ENCODE measurements around the gene MAN1C1. TPM values are rescaled to one million over a fixed set of nuclear protein-coding genes. Genes with fewer than 3 reads are reported as not detected.

Gene MAN1C1
- total RNA-seq (2011; cell fraction: chromatin; rRNA removed; ENCODE audit: low replicate concordance) = 0.19 TPM in 1 of 2 replicates, not detected in the other
- 0.13 and 0.50 TPM in 2 replicates for total RNA-seq (2011; cell fraction: nucleolus; rRNA removed)
- total RNA-seq (2011; cell fraction: nucleoplasm; rRNA removed) = 0.22 and 0.46 TPM in 2 replicates
- total RNA-seq (2014; rRNA removed) (not detected in 2 replicates), total RNA-seq (2014; rRNA removed; fragmentation: Illumina TruSeq; extraction: Trizol) (0.15 TPM in 1 of 2 replicates, not detected in the other), total RNA-seq (2015; rRNA removed; fragmentation: Illumina TruSeq; extraction: Trizol) (0.18 TPM in 1 of 2 replicates, not detected in the other), total RNA-seq (2021) (0.22 and 0.44 TPM in 2 replicates), polyA plus RNA-seq (2011; rRNA removed) (0.06 and 0.11 TPM in 2 replicates), polyA plus RNA-seq (2014; fragmentation: Illumina TruSeq; extraction: Trizol) (0.04 and 0.29 TPM in 2 replicates), polyA plus RNA-seq (2014; fragmentation: Nextera tagmentation; extraction: Ambion mirVana) (not detected), polyA plus RNA-seq (2014; rRNA removed) (0.04 TPM in 1 of 2 replicates, not detected in the other), polyA minus RNA-seq (2011; rRNA and poly(A)+ RNA removed) (0.18 TPM in 1 of 2 replicates, not detected in the other), Bru-seq, nascent RNA (percentile 17 among the genes with signal in this experiment), BruChase-seq, experiment 1, labeled RNA remaining after a 2-hour chase (percentile 12 among the genes with signal in this experiment), BruChase-seq, experiment 2, labeled RNA remaining after a 6-hour chase (percentile 10 among the genes with signal in this experiment)
- 0.07 TPM in 2 replicates for polyA plus RNA-seq (2011; cell fraction: cytosol; rRNA removed)
- polyA plus RNA-seq (2011; cell fraction: nucleus; rRNA removed) = 0.07 and 0.25 TPM in 2 replicates
- polyA plus RNA-seq (2012) = 0.07 and 0.53 TPM in 2 replicates
- polyA minus RNA-seq (2011; cell fraction: cytosol; rRNA and poly(A)+ RNA removed) = not detected in 2 replicates
- 0.13 TPM in 1 of 2 replicates, not detected in the other for polyA minus RNA-seq (2011; cell fraction: nucleus; rRNA and poly(A)+ RNA removed)
- long read RNA-seq, experiment 1 = 0 reads
- long read RNA-seq, experiment 2, partial matches to known transcripts = 0 of 2 reads
- long read RNA-seq, experiment 2, other reads (novel, unspliced or antisense) = 2 of 2 reads
- long read RNA-seq, experiment 3 = 0 reads

- peak within 1 kb of the TSS; percentile 49 for H3K4me3 ChIP-seq
- in situ Hi-C loops (cut with MboI) = loop anchor here (10.0 kb wide), 1 partner anchor 388 kb away; no protein-coding TSS in a partner anchor
- H3K9me3 ChIP-seq (replicated peaks; ENCODE audit: control insufficient read depth, insufficient read depth, low read depth, low read length) = no peaks in the 10 kb centered on the region
- peak within 1 kb of the TSS; percentile 92 for H2AFZ ChIP-seq (ENCODE audit: low read depth, low read length)
- DNase-seq (ENCODE audit: extremely low read depth in 1 of 4, low spot score in 3 of 4) = peak; percentile 87 to 100 (median 99)
- no peaks in the 10 kb centered on the region for H3K79me2 ChIP-seq (ENCODE audit: control insufficient read depth, insufficient read depth, low read length)
- H3K9me1 ChIP-seq (ENCODE audit: control insufficient read depth, insufficient read depth, low read length) = peaks cover 5% of the 10 kb centered on the region
- H3K4me2 ChIP-seq (ENCODE audit: insufficient read depth, low read length) = peak within 1 kb of the TSS; percentile 76
- peaks cover 16% of the 10 kb centered on the region for H4K20me1 ChIP-seq (replicated peaks; ENCODE audit: control insufficient read depth, insufficient read depth, low read length)
- POLR2A ChIA-PET = interaction anchor here (0.6 to 0.7 kb wide), 3 partner anchors 191 to 607 kb away, joined by 3 to 5 read pairs (median 4); no protein-coding TSS in a partner anchor
- peaks cover 44 to 75% of the 10 kb centered on the region in 2 experiments for H3K27me3 ChIP-seq (ENCODE audit: control insufficient read depth in 2 of 2, insufficient read depth in 2 of 2, low read length in 2 of 2)
- H3K27ac ChIP-seq (ENCODE audit: extremely low read depth, low read depth, low read length) = no peak within 1 kb of the TSS
- FAIRE-seq = no peak
- peak; percentile 94 for ATAC-seq
- no peaks in the 10 kb centered on the region for H3K36me3 ChIP-seq (ENCODE audit: control insufficient read depth, insufficient read depth, low read length)
- CTCF ChIA-PET (ENCODE audit: low intra/inter-chr PET ratio) = no interaction called here
- WGBS (ENCODE audit: insufficient coverage, low coverage, missing lambda C conversion rate) = 1% methylated on average over 60 of the region's 116 CpGs
- H3K9ac ChIP-seq (ENCODE audit: insufficient read depth in 1 of 2, low read depth in 2 of 2, low read length in 2 of 2) = peak within 1 kb of the TSS; percentile 8 to 89; a peak in 3 of 4 replicates
- BruUV-seq (replicated peaks) = no TSS peak
- H3K4me1 ChIP-seq (replicated peaks in 1 of 2; ENCODE audit: control insufficient read depth in 2 of 2, insufficient read depth in 2 of 2, low read length in 2 of 2) = peaks cover 0 to 26% of the 10 kb centered on the region in 2 experiments; a peak in 2 of 5 replicates
- intact Hi-C loops (cut with micrococcal nuclease) = no loop called here
- no peak for TF ChIP-seq SIN3B (IDR thresholded peaks at IDR 0.05; ENCODE audit: low read depth)
- TF ChIP-seq ARID4B (CRISPR knock-in tag; IDR thresholded peaks at IDR 0.05) = no peak
- peak; percentile 71; the same call in 1 of the 2 replicates for TF ChIP-seq ETS1 (conservative IDR thresholded peaks at IDR 0.05; ENCODE audit: control insufficient read depth, low read depth, low read length)
- no peak for TF ChIP-seq PTRF (tag; IDR thresholded peaks at IDR 0.05)
- no peak for TF ChIP-seq PURB (CRISPR knock-in tag; IDR thresholded peaks at IDR 0.05; ENCODE audit: low read depth)
- peak; percentile 91 for TF ChIP-seq ZNF740 (CRISPR knock-in tag; IDR thresholded peaks at IDR 0.05)
- TF ChIP-seq ZNF740 (tag; IDR thresholded peaks at IDR 0.05) = peak in 1 of 2 experiments; percentile 83; a peak in 2 of 4 replicates
- TF ChIP-seq ZBTB7A (IDR thresholded peaks at IDR 0.05; ENCODE audit: borderline replicate concordance, control insufficient read depth, low read depth, low read length) = peak; percentile 34; the same call in 1 of the 2 replicates
Observed at GRCh38 chr1:25616095-25616986, at the start of gene MAN1C1. MAN1C1 (plus strand) TSS chr1:25616791; CDS start chr1:25617798, 1,007 bp downstream.
